ENCODE data around the gene EXOSC1. TPM values are rescaled to one million over a fixed set of nuclear protein-coding genes. Genes with fewer than 3 reads are reported as not detected.

The EXOSC1 gene, protein sequence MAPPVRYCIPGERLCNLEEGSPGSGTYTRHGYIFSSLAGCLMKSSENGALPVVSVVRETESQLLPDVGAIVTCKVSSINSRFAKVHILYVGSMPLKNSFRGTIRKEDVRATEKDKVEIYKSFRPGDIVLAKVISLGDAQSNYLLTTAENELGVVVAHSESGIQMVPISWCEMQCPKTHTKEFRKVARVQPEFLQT
- 37.6 TPM for total RNA-seq

DNA sequence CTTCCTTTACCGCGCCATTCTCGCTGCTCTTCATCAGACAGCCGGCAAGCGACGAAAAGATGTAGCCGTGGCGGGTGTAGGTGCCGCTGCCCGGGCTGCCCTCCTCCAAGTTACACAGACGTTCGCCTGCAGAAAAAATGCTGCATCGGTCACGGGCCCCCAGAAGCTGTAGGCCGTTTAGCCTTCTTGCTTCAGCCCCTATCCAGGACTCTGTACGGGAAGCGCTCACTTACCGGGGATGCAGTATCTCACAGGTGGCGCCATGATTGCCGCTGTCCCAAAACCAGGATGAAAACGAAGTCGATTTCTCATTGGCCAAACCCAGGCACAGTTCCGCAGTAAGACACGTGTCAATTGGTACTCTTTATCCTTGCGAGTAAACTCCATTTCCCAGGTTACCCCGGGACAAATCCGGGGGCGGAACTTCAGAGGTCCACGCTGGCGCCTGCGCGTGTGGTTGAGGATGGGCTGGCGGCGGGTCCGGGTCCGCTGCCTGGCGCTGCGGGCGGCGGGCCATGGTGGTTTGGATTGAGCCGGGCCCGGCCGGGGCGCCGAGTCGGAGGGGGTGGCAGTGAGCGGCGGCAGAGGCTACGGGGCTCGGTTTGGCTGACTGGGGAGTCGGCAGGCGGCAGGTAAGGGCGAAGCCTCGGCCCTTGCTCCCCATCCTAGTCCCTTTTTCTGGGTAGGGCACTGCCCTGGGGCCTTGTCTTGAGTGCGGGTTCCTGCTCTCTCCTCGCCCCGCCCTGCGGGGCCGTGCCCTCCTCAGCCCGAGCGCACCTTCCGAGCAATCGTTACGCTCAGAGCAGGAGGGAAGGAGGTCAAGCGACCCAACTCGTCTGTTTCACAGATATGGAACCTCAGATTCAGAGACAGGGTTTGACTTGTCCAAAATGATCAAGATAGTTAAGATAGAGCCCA lies at the start of gene EXOSC1, which contains the start of gene ZDHHC16:
EXOSC1 (minus strand) TSS at position 285 of the 918 bp plus-strand sequence; CDS start at position 264, 21 bp downstream.
ZDHHC16 (plus strand) TSS at position 454 of the 918 bp plus-strand sequence. CDS start 5,501 bp downstream, outside the sequence.
- intact Hi-C loops (cut with DNase I) = no loop called here
- DNase-seq (ENCODE audit: extremely low spot score in 2 of 2) = peak in 1 of 2 donors; percentile 96
- H3K27ac ChIP-seq = peak within 1 kb of the TSS; percentile 66
- peak within 1 kb of the TSS; percentile 64 to 82 for H3K4me3 ChIP-seq
- TF ChIP-seq, protein P1, sequence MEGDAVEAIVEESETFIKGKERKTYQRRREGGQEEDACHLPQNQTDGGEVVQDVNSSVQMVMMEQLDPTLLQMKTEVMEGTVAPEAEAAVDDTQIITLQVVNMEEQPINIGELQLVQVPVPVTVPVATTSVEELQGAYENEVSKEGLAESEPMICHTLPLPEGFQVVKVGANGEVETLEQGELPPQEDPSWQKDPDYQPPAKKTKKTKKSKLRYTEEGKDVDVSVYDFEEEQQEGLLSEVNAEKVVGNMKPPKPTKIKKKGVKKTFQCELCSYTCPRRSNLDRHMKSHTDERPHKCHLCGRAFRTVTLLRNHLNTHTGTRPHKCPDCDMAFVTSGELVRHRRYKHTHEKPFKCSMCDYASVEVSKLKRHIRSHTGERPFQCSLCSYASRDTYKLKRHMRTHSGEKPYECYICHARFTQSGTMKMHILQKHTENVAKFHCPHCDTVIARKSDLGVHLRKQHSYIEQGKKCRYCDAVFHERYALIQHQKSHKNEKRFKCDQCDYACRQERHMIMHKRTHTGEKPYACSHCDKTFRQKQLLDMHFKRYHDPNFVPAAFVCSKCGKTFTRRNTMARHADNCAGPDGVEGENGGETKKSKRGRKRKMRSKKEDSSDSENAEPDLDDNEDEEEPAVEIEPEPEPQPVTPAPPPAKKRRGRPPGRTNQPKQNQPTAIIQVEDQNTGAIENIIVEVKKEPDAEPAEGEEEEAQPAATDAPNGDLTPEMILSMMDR (IDR thresholded peaks at IDR 0.05) = no peak
- peak; percentile 89 to 96 for TF ChIP-seq POLR2AphosphoS5 (IDR thresholded peaks at IDR 0.05; ENCODE audit: insufficient read depth in 1 of 2, low read depth in 1 of 2)
- peak in 1 of 2 donors; percentile 60 for TF ChIP-seq POLR2A (IDR thresholded peaks at IDR 0.05)
- peaks cover 49% of the 10 kb centered on the region for H3K4me1 ChIP-seq
- no peaks in the 10 kb centered on the region for H3K27me3 ChIP-seq
- no peaks in the 10 kb centered on the region for H3K9me3 ChIP-seq
- H3K36me3 ChIP-seq = peaks cover 0 to 10% of the 10 kb centered on the region in 2 donors

DNA sequence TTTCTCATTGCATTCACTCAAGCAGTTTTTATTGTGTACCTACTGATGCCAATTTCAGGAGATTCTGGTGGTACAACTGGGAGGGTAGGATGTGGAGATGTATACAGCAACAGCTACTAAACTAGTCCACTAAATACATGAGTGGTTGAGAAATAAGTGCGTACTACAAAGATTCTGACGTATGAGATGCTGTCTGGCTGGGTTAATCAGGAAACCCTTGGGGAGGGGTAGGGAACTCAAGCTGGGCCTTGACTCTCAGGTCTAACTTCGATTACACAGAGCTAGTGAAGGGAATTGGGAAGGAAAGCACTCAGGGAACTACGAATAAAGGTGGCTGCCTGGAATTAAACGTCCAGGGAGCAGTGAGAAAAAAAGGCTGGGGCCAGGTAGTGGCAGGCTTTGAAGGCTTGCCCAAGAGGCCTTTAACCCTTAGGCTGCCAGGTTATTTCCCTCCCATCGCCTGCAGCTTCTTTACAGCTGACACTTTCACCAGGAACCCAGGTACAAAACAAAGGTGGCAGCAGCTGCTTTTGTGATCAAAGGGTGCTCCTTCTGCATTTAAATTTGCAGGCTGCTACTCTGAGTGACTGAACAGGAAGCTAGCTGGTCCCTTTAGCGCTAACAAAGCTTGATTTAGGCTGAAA lies 49.2 kb upstream of the EXOSC1 start:
- DNase-seq (ENCODE audit: extremely low spot score in 2 of 2) = no peak
- peaks cover 54% of the 10 kb centered on the region for H3K4me1 ChIP-seq
- peak overlapping the region; percentile 8 for H3K27ac ChIP-seq
- intact Hi-C loops (cut with DNase I) = loop anchor here (5.0 kb wide), 1 partner anchor 47 kb away; no protein-coding TSS in a partner anchor
- TF ChIP-seq, protein P1 (IDR thresholded peaks at IDR 0.05) = no peak
- TF ChIP-seq POLR2A (IDR thresholded peaks at IDR 0.05) (no peak), POLR2AphosphoS5 (IDR thresholded peaks at IDR 0.05; ENCODE audit: insufficient read depth in 1 of 2, low read depth in 1 of 2) (no peak)
- no peaks in the 10 kb centered on the region for H3K9me3 ChIP-seq
- H3K4me3 ChIP-seq = no peak overlapping the region
- peaks cover 0 to 5% of the 10 kb centered on the region in 2 donors for H3K36me3 ChIP-seq
- H3K27me3 ChIP-seq = no peaks in the 10 kb centered on the region

DNA sequence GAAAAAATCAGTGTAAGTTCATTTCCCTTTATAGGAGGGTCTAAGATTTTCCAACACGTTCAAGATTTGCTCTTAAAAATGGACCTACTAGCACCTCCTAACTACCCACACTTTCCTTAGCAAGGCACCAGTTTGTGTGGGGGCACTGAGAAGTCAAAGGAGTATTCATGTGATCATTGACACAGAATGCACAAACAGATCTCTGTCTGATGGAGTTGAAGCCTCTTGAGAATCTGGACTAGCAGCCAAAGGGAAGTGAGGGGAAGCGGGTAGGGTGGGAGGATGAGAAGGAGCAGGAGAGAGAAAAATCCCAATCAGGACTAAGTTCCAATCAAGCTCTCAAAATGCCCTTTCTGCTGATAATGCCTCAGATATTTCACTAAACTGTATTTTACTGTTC lies 48.3 kb upstream of the EXOSC1 start:
- H3K4me1 ChIP-seq = peaks cover 52% of the 10 kb centered on the region
- peaks cover 0 to 5% of the 10 kb centered on the region in 2 donors for H3K36me3 ChIP-seq
- no peaks in the 10 kb centered on the region for H3K27me3 ChIP-seq
- no peaks in the 10 kb centered on the region for H3K9me3 ChIP-seq
- H3K4me3 ChIP-seq = no peak overlapping the region
- H3K27ac ChIP-seq = no peak overlapping the region
- DNase-seq (ENCODE audit: extremely low spot score in 2 of 2) = no peak
- TF ChIP-seq, protein P1 (IDR thresholded peaks at IDR 0.05) = no peak
- TF ChIP-seq POLR2AphosphoS5 (IDR thresholded peaks at IDR 0.05; ENCODE audit: insufficient read depth in 1 of 2, low read depth in 1 of 2) (no peak), POLR2A (IDR thresholded peaks at IDR 0.05) (no peak)
- intact Hi-C loops (cut with DNase I) = no loop called here

DNA sequence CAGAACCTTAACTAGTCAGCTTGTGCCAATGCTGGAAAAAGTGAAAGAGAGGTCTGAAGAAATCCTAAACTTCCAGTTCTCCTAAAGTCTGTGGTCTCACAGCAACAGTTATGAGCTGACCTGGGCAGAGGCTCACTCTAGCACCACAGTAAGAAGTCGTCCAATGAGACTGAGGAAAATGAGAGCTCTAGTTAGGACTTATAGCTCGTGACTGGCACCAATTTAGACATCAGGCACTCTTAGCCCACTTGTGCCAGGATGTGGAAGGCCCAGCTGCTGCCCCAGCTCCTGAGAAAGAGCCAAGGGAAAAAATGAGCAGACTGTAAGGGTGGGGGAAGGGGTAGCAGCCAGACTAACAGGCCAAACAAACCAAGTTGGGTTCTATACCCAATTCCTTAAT lies 44.8 kb upstream of the EXOSC1 start:
- Histone ChIP-seq H3K4me1 (peaks cover 33% of the 10 kb centered on the region), H3K36me3 (peaks cover 0 to 5% of the 10 kb centered on the region in 2 donors), H3K9me3 (no peaks in the 10 kb centered on the region), H3K4me3 (no peak overlapping the region), H3K27ac (no peak overlapping the region), H3K27me3 (no peaks in the 10 kb centered on the region)
- DNase-seq (ENCODE audit: extremely low spot score in 2 of 2) = no peak
- intact Hi-C loops (cut with DNase I) = no loop called here
- TF ChIP-seq, protein P1 (IDR thresholded peaks at IDR 0.05) = no peak
- TF ChIP-seq POLR2AphosphoS5 (IDR thresholded peaks at IDR 0.05; ENCODE audit: insufficient read depth in 1 of 2, low read depth in 1 of 2) (no peak), POLR2A (IDR thresholded peaks at IDR 0.05) (no peak)

Measured in vagina (tissue), 2 donors.